WTC11 (cell line): ENCODE measurements around the gene RNF128.

Source experiments
- CREB1 ChIP-seq: sonication (generic); formaldehyde crosslinking; IDR thresholded peaks from 2 replicates; pipeline ENCODE4 v1.8.0; 2023; ENCODE audit warnings: mild to moderate bottlenecking, missing genetic modification reagents
- CTCF ChIP-seq: fragments of 200-600 bp; IDR thresholded peaks from 2 replicates; pipeline ENCODE4 v1.8.0; 2022; ENCODE audit warnings: antibody characterized with exemption
- ZNF232 ChIP-seq: sonication (generic); formaldehyde crosslinking; IDR thresholded peaks from 2 replicates; pipeline ENCODE4 v1.8.0; 2022; ENCODE audit warnings: mild to moderate bottlenecking, missing genetic modification reagents

- no peak for TF ChIP-seq ZNF232
- TF ChIP-seq CREB1 (CRISPR knock-in tag), result no peak
- TF ChIP-seq CTCF, result no peak
Measured at GRCh38 chrX:106791495-106791894, 65.0 kb downstream of the RNF128 start.
